ENCODE data around the gene FGGY.

- TF ChIP-seq CTCF (IDR thresholded peaks at IDR 0.05) (no peak), CBFB (CRISPR knock-in tag; IDR thresholded peaks at IDR 0.05; ENCODE audit: low read depth) (no peak), ZSCAN18 (CRISPR knock-in tag; IDR thresholded peaks at IDR 0.05) (no peak)
Observed at GRCh38 chr1:59730759-59731478, 434.0 kb downstream of the FGGY start.

Measured in WTC11 (cell line).